ENCODE data around the gene TMEM74B. TPM values are rescaled to one million over a fixed set of nuclear protein-coding genes. Genes with fewer than 3 reads are reported as not detected.

Gene TMEM74B
- polyA plus RNA-seq, 3 donors, result not detected

DNA sequence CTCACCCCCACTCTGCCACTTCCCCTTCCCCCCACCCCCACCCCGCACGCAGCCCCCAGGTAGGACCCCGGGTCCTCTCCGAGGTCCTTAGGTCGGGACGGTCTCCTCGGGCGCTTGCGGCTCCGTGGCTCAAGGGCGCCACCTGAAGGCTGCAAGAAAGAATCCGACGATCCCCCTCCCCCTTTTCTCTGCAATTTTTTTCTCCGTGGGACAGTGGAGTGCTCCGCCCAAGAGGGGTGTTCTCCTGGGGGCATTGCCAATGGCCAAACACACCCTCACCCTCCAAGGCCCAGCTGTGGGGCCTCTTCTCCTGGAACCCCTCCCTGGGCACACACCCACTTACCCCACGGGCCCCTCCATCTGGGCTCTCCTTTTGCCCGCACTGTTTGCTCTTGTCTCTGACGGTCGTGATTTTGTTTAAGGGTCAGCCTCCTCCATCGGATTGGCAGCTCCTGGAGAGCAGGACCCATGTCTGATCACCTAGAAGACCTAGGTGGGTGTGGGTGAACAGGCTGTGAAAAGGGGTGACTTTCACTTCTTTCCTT lies 1.1 kb upstream of the TMEM74B start:
- H3K27ac Mint-ChIP-seq, result no peak overlapping the region

GRCh38 chr20:1185316-1185741 lies 548 bp upstream of the TMEM74B start:
- Histone ChIP-seq H3K36me3 (replicated peaks in 1 of 2; ENCODE audit: control insufficient read depth in 1 of 2, insufficient read depth in 2 of 2, low read length in 2 of 2) (no peaks in the 10 kb centered on the region), H2AFZ (ENCODE audit: insufficient read depth, low read depth, low read length, poor library complexity, severe bottlenecking) (no peak overlapping the region), H3K9me3 (replicated peaks in 1 of 2; ENCODE audit: control insufficient read depth in 1 of 2, insufficient read depth in 1 of 2, low read length in 2 of 2) (no peaks in the 10 kb centered on the region), H3K79me2 (ENCODE audit: insufficient read depth, low read length) (no peaks in the 10 kb centered on the region), H3K27ac (ENCODE audit: low read depth in 1 of 2, low read length in 2 of 2) (no peak overlapping the region), H3K4me1 (ENCODE audit: control insufficient read depth in 1 of 2, insufficient read depth in 2 of 2, low read length in 2 of 2) (peaks cover 7 to 14% of the 10 kb centered on the region in 2 donors), H4K20me1 (ENCODE audit: insufficient read depth, low read length) (no peaks in the 10 kb centered on the region), H3K27me3 (ENCODE audit: control insufficient read depth in 2 of 2, insufficient read depth in 2 of 2, low read length in 2 of 2) (peaks cover 25 to 37% of the 10 kb centered on the region in 2 donors), H3K4me2 (replicated peaks; ENCODE audit: extremely low read depth, low read length, poor library complexity, severe bottlenecking) (peak overlapping the region; percentile 36), H3K9ac (ENCODE audit: insufficient read depth, low read length, poor library complexity, severe bottlenecking) (no peak overlapping the region), H3K4me3 (replicated peaks in 1 of 3; ENCODE audit: low read depth in 2 of 3, low read length in 3 of 3) (no peak overlapping the region)
- intact Hi-C loops (cut with micrococcal nuclease), result no loop called here
- peaks cover 32 to 36% (median 34%) of the 10 kb centered on the region in 3 donors for H3K27me3 Mint-ChIP-seq (ENCODE audit: low read depth in 3 of 3)
- H3K4me3 Mint-ChIP-seq, result no peak overlapping the region
- 1% methylated on average over 15 of the region's 54 CpGs for WGBS (ENCODE audit: insufficient coverage)
- peaks cover 4 to 13% (median 5%) of the 10 kb centered on the region in 7 donors for H3K9me3 Mint-ChIP-seq
- peaks cover 5 to 13% of the 10 kb centered on the region in 2 donors for H3K36me3 Mint-ChIP-seq
- TF ChIP-seq, protein P1, sequence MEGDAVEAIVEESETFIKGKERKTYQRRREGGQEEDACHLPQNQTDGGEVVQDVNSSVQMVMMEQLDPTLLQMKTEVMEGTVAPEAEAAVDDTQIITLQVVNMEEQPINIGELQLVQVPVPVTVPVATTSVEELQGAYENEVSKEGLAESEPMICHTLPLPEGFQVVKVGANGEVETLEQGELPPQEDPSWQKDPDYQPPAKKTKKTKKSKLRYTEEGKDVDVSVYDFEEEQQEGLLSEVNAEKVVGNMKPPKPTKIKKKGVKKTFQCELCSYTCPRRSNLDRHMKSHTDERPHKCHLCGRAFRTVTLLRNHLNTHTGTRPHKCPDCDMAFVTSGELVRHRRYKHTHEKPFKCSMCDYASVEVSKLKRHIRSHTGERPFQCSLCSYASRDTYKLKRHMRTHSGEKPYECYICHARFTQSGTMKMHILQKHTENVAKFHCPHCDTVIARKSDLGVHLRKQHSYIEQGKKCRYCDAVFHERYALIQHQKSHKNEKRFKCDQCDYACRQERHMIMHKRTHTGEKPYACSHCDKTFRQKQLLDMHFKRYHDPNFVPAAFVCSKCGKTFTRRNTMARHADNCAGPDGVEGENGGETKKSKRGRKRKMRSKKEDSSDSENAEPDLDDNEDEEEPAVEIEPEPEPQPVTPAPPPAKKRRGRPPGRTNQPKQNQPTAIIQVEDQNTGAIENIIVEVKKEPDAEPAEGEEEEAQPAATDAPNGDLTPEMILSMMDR (IDR thresholded peaks at IDR 0.05), result no peak
- no peak overlapping the region for H3K27ac Mint-ChIP-seq
- no peak for DNase-seq
- H3K4me1 Mint-ChIP-seq, result peaks cover 23% of the 10 kb centered on the region

More for the DNA sequence above, 1.1 kb upstream of the TMEM74B start:
- no peak overlapping the region for H3K4me3 ChIP-seq (replicated peaks in 1 of 3; ENCODE audit: low read depth in 2 of 3, low read length in 3 of 3)
- Mint-ChIP-seq H3K4me3 (peak overlapping the region; percentile 63 to 86), H3K27me3 (ENCODE audit: low read depth in 3 of 3) (peaks cover 32 to 36% (median 36%) of the 10 kb centered on the region in 3 donors), H3K36me3 (peaks cover 5 to 12% of the 10 kb centered on the region in 2 donors), H3K9me3 (peaks cover 4 to 13% (median 5%) of the 10 kb centered on the region in 7 donors), H3K4me1 (peaks cover 23% of the 10 kb centered on the region)
- no peaks in the 10 kb centered on the region for H3K36me3 ChIP-seq (replicated peaks in 1 of 2; ENCODE audit: control insufficient read depth in 1 of 2, insufficient read depth in 2 of 2, low read length in 2 of 2)
- H3K27me3 ChIP-seq (ENCODE audit: control insufficient read depth in 2 of 2, insufficient read depth in 2 of 2, low read length in 2 of 2), result peaks cover 25 to 37% of the 10 kb centered on the region in 2 donors
- no peak overlapping the region for H3K27ac ChIP-seq (ENCODE audit: low read depth in 1 of 2, low read length in 2 of 2)
- WGBS (ENCODE audit: insufficient coverage), result 28% methylated on average over 8 of the region's 20 CpGs
- H3K4me1 ChIP-seq (ENCODE audit: control insufficient read depth in 1 of 2, insufficient read depth in 2 of 2, low read length in 2 of 2), result peaks cover 7 to 14% of the 10 kb centered on the region in 2 donors
- H3K79me2 ChIP-seq (ENCODE audit: insufficient read depth, low read length), result no peaks in the 10 kb centered on the region
- no peaks in the 10 kb centered on the region for H4K20me1 ChIP-seq (ENCODE audit: insufficient read depth, low read length)
- TF ChIP-seq, protein P1 (IDR thresholded peaks at IDR 0.05), result peak; percentile 56
- intact Hi-C loops (cut with micrococcal nuclease), result no loop called here
- peak overlapping the region; percentile 36 for H3K4me2 ChIP-seq (replicated peaks; ENCODE audit: extremely low read depth, low read length, poor library complexity, severe bottlenecking)
- H3K9me3 ChIP-seq (replicated peaks in 1 of 2; ENCODE audit: control insufficient read depth in 1 of 2, insufficient read depth in 1 of 2, low read length in 2 of 2), result no peaks in the 10 kb centered on the region
- no peak overlapping the region for H2AFZ ChIP-seq (ENCODE audit: insufficient read depth, low read depth, low read length, poor library complexity, severe bottlenecking)
- peak in 2 of 3 donors; percentile 4 to 20 for DNase-seq
- no peak overlapping the region for H3K9ac ChIP-seq (ENCODE audit: insufficient read depth, low read length, poor library complexity, severe bottlenecking)

Data from CD14-positive monocyte (primary cell).